ENCODE data around the gene CGGBP1. TPM values are rescaled to one million over a fixed set of nuclear protein-coding genes. Genes with fewer than 3 reads are reported as not detected.

Gene CGGBP1, protein sequence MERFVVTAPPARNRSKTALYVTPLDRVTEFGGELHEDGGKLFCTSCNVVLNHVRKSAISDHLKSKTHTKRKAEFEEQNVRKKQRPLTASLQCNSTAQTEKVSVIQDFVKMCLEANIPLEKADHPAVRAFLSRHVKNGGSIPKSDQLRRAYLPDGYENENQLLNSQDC
- 81.3 TPM for polyA plus RNA-seq
- long read RNA-seq, donor 1, full-length matches to known transcripts: 51 of 51 reads
- long read RNA-seq, donor 1, partial matches to known transcripts: 0 of 51 reads
- long read RNA-seq, donor 1, other reads (novel, unspliced or antisense): 0 of 51 reads
- long read RNA-seq, donor 2, full-length matches to known transcripts: 80 of 88 reads
- long read RNA-seq, donor 2, partial matches to known transcripts: 8 of 88 reads
- long read RNA-seq, donor 2, other reads (novel, unspliced or antisense): 0 of 88 reads
- long read RNA-seq, donor 3: 0 reads
- long read RNA-seq, donor 4, full-length matches to known transcripts: 13 of 13 reads
- long read RNA-seq, donor 4, partial matches to known transcripts: 0 of 13 reads
- long read RNA-seq, donor 4, other reads (novel, unspliced or antisense): 0 of 13 reads
- long read RNA-seq, donor 5, full-length matches to known transcripts: 55 of 55 reads
- long read RNA-seq, donor 5, partial matches to known transcripts: 0 of 55 reads
- long read RNA-seq, donor 5, other reads (novel, unspliced or antisense): 0 of 55 reads
- long read RNA-seq, donor 6, full-length matches to known transcripts: 126 of 135 reads
- long read RNA-seq, donor 6, partial matches to known transcripts: 9 of 135 reads
- long read RNA-seq, donor 6, other reads (novel, unspliced or antisense): 0 of 135 reads
- long read RNA-seq, donor 7, full-length matches to known transcripts: 71 of 80 reads
- long read RNA-seq, donor 7, partial matches to known transcripts: 9 of 80 reads
- long read RNA-seq, donor 7, other reads (novel, unspliced or antisense): 0 of 80 reads
- long read RNA-seq, donor 8, full-length matches to known transcripts: 120 of 128 reads
- long read RNA-seq, donor 8, partial matches to known transcripts: 0 of 128 reads
- long read RNA-seq, donor 8, other reads (novel, unspliced or antisense): 8 of 128 reads
- long read RNA-seq, donor 9, full-length matches to known transcripts: 98 of 98 reads
- long read RNA-seq, donor 9, partial matches to known transcripts: 0 of 98 reads
- long read RNA-seq, donor 9, other reads (novel, unspliced or antisense): 0 of 98 reads
- long read RNA-seq, donor 10, full-length matches to known transcripts: 91 of 112 reads
- long read RNA-seq, donor 10, partial matches to known transcripts: 6 of 112 reads
- long read RNA-seq, donor 10, other reads (novel, unspliced or antisense): 15 of 112 reads
- long read RNA-seq, donor 11, full-length matches to known transcripts: 62 of 62 reads
- long read RNA-seq, donor 11, partial matches to known transcripts: 0 of 62 reads
- long read RNA-seq, donor 11, other reads (novel, unspliced or antisense): 0 of 62 reads

DNA sequence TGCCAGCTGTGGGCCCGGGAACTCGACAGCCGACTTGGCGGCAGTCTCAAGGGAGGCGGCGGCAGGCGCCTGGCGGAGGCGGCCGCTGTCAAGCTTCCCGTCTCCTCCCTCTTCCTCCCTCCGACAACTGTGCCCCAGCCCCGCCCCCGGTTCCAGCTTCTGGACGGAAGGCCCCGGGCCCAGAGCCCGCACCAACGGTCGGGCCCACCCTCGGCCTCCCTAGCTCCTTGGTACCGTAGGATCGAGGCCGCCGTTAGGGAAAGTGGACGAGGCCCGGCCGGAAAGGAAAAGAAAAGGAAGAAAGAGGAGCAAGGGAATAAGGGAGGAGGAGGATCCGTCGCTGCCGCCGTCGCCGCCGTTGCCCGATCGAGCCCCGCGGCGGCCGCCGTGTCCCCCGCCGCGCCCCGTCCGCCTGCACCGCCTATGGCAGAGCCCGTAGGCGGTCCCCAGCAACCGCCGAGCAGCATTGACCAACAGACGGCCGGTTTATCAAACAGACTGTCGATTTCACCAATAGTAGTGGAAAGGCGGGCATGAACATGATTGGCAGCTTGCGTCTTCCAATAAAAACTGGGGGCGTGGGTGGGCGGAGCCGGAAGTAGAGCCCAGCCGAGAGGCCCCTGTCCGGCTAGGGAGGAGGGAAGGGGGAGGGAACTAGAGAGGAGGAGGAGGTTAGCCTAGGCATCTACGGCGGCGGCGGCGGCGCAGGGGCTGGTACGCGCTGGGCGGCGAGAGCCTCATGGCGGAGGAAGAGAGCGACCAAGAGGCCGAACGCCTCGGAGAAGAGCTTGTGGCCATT is at the start of gene CGGBP1, which contains the start of gene ZNF654:
Gene CGGBP1 (minus strand): TSS at position 425 of the 799 bp plus-strand sequence. CDS start 3,029 bp downstream, outside the sequence.
Gene ZNF654 (plus strand): TSS at position 675 of the 799 bp plus-strand sequence. CDS start 65 bp downstream, at position 740.
- H3K27ac ChIP-seq (ENCODE audit: low read length): peak within 1 kb of the TSS; percentile 99
- H3K4me1 ChIP-seq (ENCODE audit: control insufficient read depth, insufficient read depth, low read length): peaks cover 5% of the 10 kb centered on the region
- H3K4me3 ChIP-seq (ENCODE audit: low read length): peak within 1 kb of the TSS; percentile 94
- H3K36me3 ChIP-seq (ENCODE audit: control insufficient read depth, insufficient read depth, low read length): peaks cover 13% of the 10 kb centered on the region
- WGBS (ENCODE audit: insufficient coverage, low lambda C conversion rate): 0% methylated on average over 1 of the region's 76 CpGs
- H3K27me3 ChIP-seq (ENCODE audit: control insufficient read depth, insufficient read depth, low read length): no peaks in the 10 kb centered on the region
- H3K9me3 ChIP-seq (ENCODE audit: control insufficient read depth, low read depth, low read length): peaks cover 2% of the 10 kb centered on the region
- DNase-seq: peak; percentile 99 to 100

DNA sequence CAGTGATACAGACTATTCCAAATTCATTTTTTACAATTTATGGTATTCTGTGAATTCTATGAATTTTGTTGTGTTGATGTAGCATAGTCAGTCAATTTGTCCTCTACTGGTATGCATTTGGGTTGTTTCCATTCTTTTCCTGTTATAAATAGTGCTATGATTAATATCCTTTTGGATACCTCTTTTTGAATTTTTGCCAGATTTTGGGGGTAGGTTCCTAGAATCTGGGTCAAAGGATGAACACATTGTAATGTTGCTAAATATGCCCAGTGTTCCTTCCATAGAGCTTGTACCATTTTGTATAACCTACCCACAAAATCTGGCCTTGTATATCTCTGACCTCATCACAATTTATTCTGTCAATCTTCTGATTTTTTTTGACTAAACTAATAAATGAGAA is 46.5 kb upstream of the CGGBP1 start:
- DNase-seq: no peak
- H3K9me3 ChIP-seq (ENCODE audit: control insufficient read depth, low read depth, low read length): no peaks in the 10 kb centered on the region
- no peaks in the 10 kb centered on the region for H3K36me3 ChIP-seq (ENCODE audit: control insufficient read depth, insufficient read depth, low read length)
- H3K27ac ChIP-seq (ENCODE audit: low read length): no peak overlapping the region
- no peaks in the 10 kb centered on the region for H3K4me1 ChIP-seq (ENCODE audit: control insufficient read depth, insufficient read depth, low read length)
- H3K27me3 ChIP-seq (ENCODE audit: control insufficient read depth, insufficient read depth, low read length): no peaks in the 10 kb centered on the region
- H3K4me3 ChIP-seq (ENCODE audit: low read length): no peak overlapping the region

DNA sequence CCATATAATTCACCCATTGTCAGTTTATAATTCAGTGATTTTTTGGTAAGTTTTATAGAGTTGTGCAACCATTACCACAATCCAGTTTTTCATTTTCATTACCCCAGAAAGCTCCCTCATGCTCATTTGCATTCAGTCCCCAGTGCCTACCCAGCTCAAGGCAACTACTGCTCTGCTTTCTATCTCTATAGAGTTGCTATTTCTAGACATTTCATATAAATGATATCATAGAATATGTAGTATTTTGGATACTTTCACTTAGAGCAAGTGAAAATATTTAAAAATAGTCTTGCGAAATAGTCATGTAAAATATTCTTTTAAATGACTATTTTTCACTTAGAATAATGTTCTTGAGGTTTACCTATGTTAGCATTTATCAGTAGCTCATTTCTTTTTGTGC is 42.3 kb upstream of the CGGBP1 start:
- 83% methylated on average over 1 of the region's 1 CpG for WGBS (ENCODE audit: insufficient coverage, low lambda C conversion rate)
- no peak overlapping the region for H3K27ac ChIP-seq (ENCODE audit: low read length)

DNA sequence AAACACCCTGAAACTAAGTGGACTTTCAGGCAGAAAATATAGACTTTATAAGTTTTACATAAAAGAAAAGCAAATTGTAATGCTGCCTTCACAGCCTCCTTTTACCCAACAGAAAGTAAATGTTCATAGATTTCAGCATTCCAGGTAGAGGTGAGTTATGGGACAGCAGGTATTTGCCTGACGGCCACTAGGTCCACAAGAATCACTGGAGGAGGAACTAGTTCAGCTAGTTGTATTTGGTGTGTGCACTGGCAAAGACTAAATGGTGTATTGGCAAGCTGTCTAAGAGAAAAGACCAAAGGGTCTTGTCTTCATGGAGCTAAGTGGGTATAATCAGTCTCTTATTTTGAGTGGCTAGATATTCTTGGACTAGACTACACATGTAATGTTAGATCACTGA is 34.5 kb upstream of the CGGBP1 start:
- no peak overlapping the region for H3K4me3 ChIP-seq (ENCODE audit: low read length)
- H3K4me1 ChIP-seq (ENCODE audit: control insufficient read depth, insufficient read depth, low read length): no peaks in the 10 kb centered on the region
- no peak overlapping the region for H3K27ac ChIP-seq (ENCODE audit: low read length)
- no peak for DNase-seq
- no peaks in the 10 kb centered on the region for H3K27me3 ChIP-seq (ENCODE audit: control insufficient read depth, insufficient read depth, low read length)
- no peaks in the 10 kb centered on the region for H3K9me3 ChIP-seq (ENCODE audit: control insufficient read depth, low read depth, low read length)
- peaks cover 14% of the 10 kb centered on the region for H3K36me3 ChIP-seq (ENCODE audit: control insufficient read depth, insufficient read depth, low read length)
- whole genome bisulfite sequencing (ENCODE audit: insufficient coverage, low lambda C conversion rate): no CpG with 5 or more reads among the region's 1 CpG

More for the DNA sequence above, 42.3 kb upstream of the CGGBP1 start:
- H3K4me3 ChIP-seq (ENCODE audit: low read length): no peak overlapping the region
- DNase-seq: no peak
- H3K27me3 ChIP-seq (ENCODE audit: control insufficient read depth, insufficient read depth, low read length): no peaks in the 10 kb centered on the region
- H3K36me3 ChIP-seq (ENCODE audit: control insufficient read depth, insufficient read depth, low read length): peaks cover 4% of the 10 kb centered on the region
- no peaks in the 10 kb centered on the region for H3K4me1 ChIP-seq (ENCODE audit: control insufficient read depth, insufficient read depth, low read length)
- no peaks in the 10 kb centered on the region for H3K9me3 ChIP-seq (ENCODE audit: control insufficient read depth, low read depth, low read length)

DNA sequence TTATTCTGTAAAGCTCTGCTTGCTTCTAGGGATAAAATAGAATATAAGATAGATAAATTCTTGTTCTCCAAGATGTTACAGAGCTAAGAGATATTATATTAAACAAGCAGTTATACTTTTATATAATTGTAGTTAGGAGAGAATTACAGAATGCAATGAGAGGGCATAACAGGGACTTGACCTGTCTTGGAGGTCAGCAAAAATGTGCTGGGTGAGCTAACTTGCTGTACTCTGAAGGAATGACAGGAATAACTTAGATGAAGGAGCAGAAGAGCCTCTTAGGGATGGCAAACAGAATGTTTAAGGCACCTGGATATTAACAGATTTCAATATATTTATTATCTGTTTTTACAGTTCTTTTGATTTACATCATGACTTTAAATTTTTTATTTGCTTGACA is 33.5 kb upstream of the CGGBP1 start:
- Histone ChIP-seq H3K27me3 (ENCODE audit: control insufficient read depth, insufficient read depth, low read length) (no peaks in the 10 kb centered on the region), H3K27ac (ENCODE audit: low read length) (no peak overlapping the region), H3K4me3 (ENCODE audit: low read length) (no peak overlapping the region), H3K36me3 (ENCODE audit: control insufficient read depth, insufficient read depth, low read length) (peaks cover 12% of the 10 kb centered on the region), H3K4me1 (ENCODE audit: control insufficient read depth, insufficient read depth, low read length) (no peaks in the 10 kb centered on the region), H3K9me3 (ENCODE audit: control insufficient read depth, low read depth, low read length) (no peaks in the 10 kb centered on the region)
- DNase-seq: no peak

DNA sequence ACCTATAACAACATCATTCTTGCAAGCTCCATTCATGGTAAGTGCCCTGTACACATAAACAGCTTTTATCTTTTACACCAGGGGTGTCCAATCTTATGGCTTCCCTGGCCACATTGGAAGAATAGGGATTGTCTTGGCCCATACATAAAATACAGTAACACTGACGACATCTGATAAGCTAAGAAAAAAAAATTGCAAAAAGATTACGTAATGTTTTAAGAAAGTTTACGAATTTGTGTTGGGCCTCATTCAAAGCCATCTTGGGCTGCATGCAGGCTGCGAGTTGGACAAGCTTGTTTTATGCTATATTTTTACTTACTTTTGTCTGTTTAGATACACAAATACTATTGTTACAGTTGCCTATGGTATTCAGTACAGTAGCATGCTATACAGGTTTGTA is 31.9 kb upstream of the CGGBP1 start:
- WGBS (ENCODE audit: insufficient coverage, low lambda C conversion rate): 71% methylated on average over 4 of the region's 4 CpGs
- H3K9me3 ChIP-seq (ENCODE audit: control insufficient read depth, low read depth, low read length): no peaks in the 10 kb centered on the region

DNA sequence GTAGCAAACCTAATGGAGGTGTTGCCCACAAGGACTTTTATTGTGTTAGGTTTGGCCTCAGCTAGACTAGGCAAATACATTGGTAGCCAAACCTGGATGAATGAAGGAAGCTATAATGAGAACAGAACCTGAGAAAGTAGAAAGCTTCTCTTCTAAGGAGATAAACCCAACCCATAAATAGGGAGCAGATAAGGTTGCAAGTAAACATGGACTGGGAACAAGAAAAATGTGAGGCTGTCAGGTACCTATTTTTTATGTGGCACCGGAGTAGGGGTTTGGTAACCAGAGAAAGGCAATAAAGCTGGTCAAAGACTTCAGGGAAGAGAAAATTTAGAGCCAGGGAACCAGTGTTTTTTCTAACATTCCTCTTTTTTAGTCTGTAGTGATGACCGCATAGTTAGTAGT is 25.3 kb upstream of the CGGBP1 start:
- DNase-seq: no peak
- H3K27ac ChIP-seq (ENCODE audit: low read length): no peak overlapping the region
- no peaks in the 10 kb centered on the region for H3K27me3 ChIP-seq (ENCODE audit: control insufficient read depth, insufficient read depth, low read length)
- no peaks in the 10 kb centered on the region for H3K4me1 ChIP-seq (ENCODE audit: control insufficient read depth, insufficient read depth, low read length)
- no peak overlapping the region for H3K4me3 ChIP-seq (ENCODE audit: low read length)
- H3K9me3 ChIP-seq (ENCODE audit: control insufficient read depth, low read depth, low read length): peaks cover 3% of the 10 kb centered on the region
- WGBS (ENCODE audit: insufficient coverage, low lambda C conversion rate): 20% methylated on average over 1 of the region's 2 CpGs
- peaks cover 2% of the 10 kb centered on the region for H3K36me3 ChIP-seq (ENCODE audit: control insufficient read depth, insufficient read depth, low read length)

More for the DNA sequence above, 31.9 kb upstream of the CGGBP1 start:
- Histone ChIP-seq H3K27ac (ENCODE audit: low read length) (no peak overlapping the region), H3K27me3 (ENCODE audit: control insufficient read depth, insufficient read depth, low read length) (no peaks in the 10 kb centered on the region), H3K36me3 (ENCODE audit: control insufficient read depth, insufficient read depth, low read length) (peaks cover 12% of the 10 kb centered on the region), H3K4me1 (ENCODE audit: control insufficient read depth, insufficient read depth, low read length) (no peaks in the 10 kb centered on the region), H3K4me3 (ENCODE audit: low read length) (no peak overlapping the region)
- no peak for DNase-seq

DNA sequence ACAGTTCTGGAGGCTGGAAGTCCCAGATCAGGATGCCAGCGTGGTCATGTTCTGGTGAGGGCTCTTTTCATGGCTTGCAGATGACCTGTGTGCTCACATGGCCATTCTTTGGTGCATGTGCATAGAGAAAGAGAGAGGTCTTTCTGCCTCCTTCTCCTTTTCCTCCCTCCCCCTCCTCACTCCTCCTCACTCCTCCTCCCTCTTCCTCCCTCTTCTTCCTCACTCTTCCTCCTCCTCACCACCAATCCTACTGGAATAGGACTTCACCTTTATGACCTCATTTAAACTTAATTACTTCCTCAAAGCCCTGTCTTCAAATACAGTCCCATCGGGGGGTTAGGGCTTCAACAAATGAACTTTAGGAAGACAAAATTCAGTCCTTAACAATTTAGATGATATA is 24.0 kb upstream of the CGGBP1 start:
- Histone ChIP-seq H3K4me3 (ENCODE audit: low read length) (no peak overlapping the region), H3K27ac (ENCODE audit: low read length) (no peak overlapping the region), H3K4me1 (ENCODE audit: control insufficient read depth, insufficient read depth, low read length) (no peaks in the 10 kb centered on the region), H3K36me3 (ENCODE audit: control insufficient read depth, insufficient read depth, low read length) (peaks cover 2% of the 10 kb centered on the region), H3K9me3 (ENCODE audit: control insufficient read depth, low read depth, low read length) (peaks cover 3% of the 10 kb centered on the region), H3K27me3 (ENCODE audit: control insufficient read depth, insufficient read depth, low read length) (no peaks in the 10 kb centered on the region)
- no peak for DNase-seq
- WGBS (ENCODE audit: insufficient coverage, low lambda C conversion rate): no CpG with 5 or more reads among the region's 2 CpGs

DNA sequence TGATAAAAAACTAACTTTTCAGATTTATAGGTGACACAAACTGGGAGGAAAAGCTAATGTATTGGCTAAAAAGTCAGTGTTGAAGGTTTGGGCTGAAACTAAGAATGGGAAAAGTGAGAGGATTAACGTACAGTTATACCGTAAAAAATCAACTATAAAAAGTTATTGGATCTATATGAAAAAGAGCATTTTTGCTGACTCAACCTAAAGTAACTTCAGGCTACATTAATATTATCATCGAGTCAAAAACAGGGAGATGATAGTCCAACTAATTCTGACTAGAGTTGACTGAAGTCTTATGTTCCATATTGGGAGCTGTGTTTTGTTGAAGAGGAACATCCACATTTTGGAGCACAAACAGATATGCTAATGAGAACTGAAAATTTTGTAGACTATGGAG is 20.1 kb upstream of the CGGBP1 start:
- WGBS (ENCODE audit: insufficient coverage, low lambda C conversion rate): 100% methylated on average over 1 of the region's 3 CpGs
- no peak for DNase-seq
- Histone ChIP-seq H3K4me3 (ENCODE audit: low read length) (no peak overlapping the region), H3K27ac (ENCODE audit: low read length) (no peak overlapping the region), H3K4me1 (ENCODE audit: control insufficient read depth, insufficient read depth, low read length) (no peaks in the 10 kb centered on the region), H3K9me3 (ENCODE audit: control insufficient read depth, low read depth, low read length) (peaks cover 3% of the 10 kb centered on the region), H3K27me3 (ENCODE audit: control insufficient read depth, insufficient read depth, low read length) (no peaks in the 10 kb centered on the region), H3K36me3 (ENCODE audit: control insufficient read depth, insufficient read depth, low read length) (no peaks in the 10 kb centered on the region)
